Esophagus squamous epithelium (tissue), 4 donors: ENCODE measurements around the gene ESRRB.

ENCODE experiments used
- CTCF ChIP-seq, 6 experiments: fragments of 450-650 bp in 4 of 6; fragments of 200-600 bp in 2 of 6; sonication (generic) in 2 of 6; IDR thresholded peaks; one replicate each; pipeline ENCODE4 v1.5.1; 2016 to 2019; ENCODE audit warnings: antibody characterized with exemption in 6 of 6, mild to moderate bottlenecking in 4 of 6, moderate library complexity in 4 of 6
- POLR2A ChIP-seq, 4 donors: fragments of 450-650 bp; IDR thresholded peaks; one replicate each; pipeline ENCODE4 v1.6.1; 2017; ENCODE audit warnings: antibody characterized with exemption in 4 of 4, mild to moderate bottlenecking in 4 of 4, moderate library complexity in 3 of 4

DNA sequence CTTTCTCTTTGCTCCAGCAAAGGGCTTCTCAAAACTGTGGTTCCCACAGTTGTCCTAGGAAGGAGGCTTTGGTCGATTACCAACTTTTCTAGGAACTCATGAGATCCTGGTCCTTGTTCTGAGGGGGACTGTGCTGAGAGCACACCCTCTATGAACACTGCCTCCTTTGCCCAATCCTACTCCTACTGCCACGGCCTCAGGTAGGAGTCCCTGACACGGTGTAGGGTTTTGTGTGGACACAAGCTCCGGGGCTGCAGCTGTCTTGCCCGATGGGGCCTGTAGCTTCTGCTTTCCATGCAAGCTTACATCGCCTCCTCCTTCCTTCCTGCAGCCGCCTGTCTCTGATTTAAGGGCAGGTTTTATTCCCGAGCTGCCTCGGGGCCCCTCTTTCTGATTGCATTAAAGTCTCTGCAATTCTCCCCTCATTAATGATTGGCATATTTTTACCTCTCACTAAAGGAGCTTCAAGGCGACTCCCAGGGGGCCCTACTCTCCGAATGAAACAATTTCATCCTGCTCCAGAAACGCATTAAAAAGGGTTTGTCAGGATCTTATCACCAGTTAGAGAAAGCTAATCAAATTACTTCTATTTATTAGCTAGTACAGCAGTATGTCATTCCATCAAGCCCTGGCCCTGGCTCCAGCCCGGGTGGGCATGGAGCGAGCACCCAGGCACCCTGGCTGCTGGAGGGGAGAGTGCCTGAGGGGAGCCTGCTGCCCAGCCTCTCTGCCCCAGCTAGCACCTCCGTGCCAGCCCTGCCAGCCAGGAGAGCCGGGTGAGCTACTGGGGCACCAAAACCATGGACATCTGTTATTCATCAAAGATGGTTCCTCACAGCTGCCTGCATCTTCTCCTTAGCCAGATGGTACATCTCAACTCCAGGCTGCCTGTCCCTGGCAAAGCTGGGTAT lies 38.0 kb upstream of the ESRRB start:
- TF ChIP-seq CTCF (IDR thresholded peaks at IDR 0.05) (no peak), POLR2A (IDR thresholded peaks at IDR 0.05) (no peak)
